HG02763 (cell line): ENCODE data around the gene KLHL7.
"Not testable (repeated sequence)": the region's sequence is repeated elsewhere in the genome, so short reads cannot be mapped to it uniquely, and the experiment has no call there.

ENCODE experiments used
- ATAC-seq: cut with Tn5 transposase; IDR thresholded peaks from one replicate; pipeline ENCODE4 v1.9.1; 2021; ENCODE audit warnings: mild to moderate bottlenecking, moderate library complexity; ENCODE audit not compliant: unreplicated experiment

The KLHL7 gene

GRCh38 chr7:23106823-23107663, 1.5 kb downstream of the KLHL7 start:
- no peak for ATAC-seq

- ATAC-seq = no peak
Measured at GRCh38 chr7:23107781-23108180, 2.2 kb downstream of the KLHL7 start.

GRCh38 chr7:23108995-23109394, 3.4 kb downstream of the KLHL7 start:
- no peak for ATAC-seq

GRCh38 chr7:23109470-23109869, 3.9 kb downstream of the KLHL7 start:
- ATAC-seq = no peak

GRCh38 chr7:23114896-23115295, 9.3 kb downstream of the KLHL7 start:
- no peak for ATAC-seq

GRCh38 chr7:23115991-23116390, 10.4 kb downstream of the KLHL7 start:
- no peak for ATAC-seq

GRCh38 chr7:23117841-23118240, 12.3 kb downstream of the KLHL7 start:
- no peak for ATAC-seq

GRCh38 chr7:23120106-23120505, 14.5 kb downstream of the KLHL7 start:
- ATAC-seq = no peak

GRCh38 chr7:23121165-23121564, 15.6 kb downstream of the KLHL7 start:
- no peak for ATAC-seq

GRCh38 chr7:23123007-23123406, 17.4 kb downstream of the KLHL7 start:
- no peak for ATAC-seq

- ATAC-seq = no peak
Measured at GRCh38 chr7:23123465-23123864, 17.9 kb downstream of the KLHL7 start.

- ATAC-seq = no peak
Measured at GRCh38 chr7:23129036-23129435, 23.5 kb downstream of the KLHL7 start.

- ATAC-seq = not testable (repeated sequence)
Measured at GRCh38 chr7:23131799-23132198, 26.2 kb downstream of the KLHL7 start.

GRCh38 chr7:23133797-23134196, 28.2 kb downstream of the KLHL7 start:
- ATAC-seq = no peak

- ATAC-seq = no peak
Measured at GRCh38 chr7:23135755-23136154, 30.2 kb downstream of the KLHL7 start.

GRCh38 chr7:23136216-23136615, 30.6 kb downstream of the KLHL7 start:
- no peak for ATAC-seq

- no peak for ATAC-seq
Measured at GRCh38 chr7:23157679-23158078, 52.1 kb downstream of the KLHL7 start.

GRCh38 chr7:23158546-23158945, 53.0 kb downstream of the KLHL7 start:
- no peak for ATAC-seq

- no peak for ATAC-seq
Measured at GRCh38 chr7:23161482-23161881, 55.9 kb downstream of the KLHL7 start.

GRCh38 chr7:23164846-23165245, 59.3 kb downstream of the KLHL7 start:
- ATAC-seq = no peak

- ATAC-seq = no peak
Measured at GRCh38 chr7:23165316-23165715, 59.7 kb downstream of the KLHL7 start.

- ATAC-seq = no peak
Measured at GRCh38 chr7:23167691-23168090, 62.1 kb downstream of the KLHL7 start.
